Endothelial cell of umbilical vein (primary cell): ENCODE data around the gene GYPA. TPM values are rescaled to one million over a fixed set of nuclear protein-coding genes. Genes with fewer than 3 reads are reported as not detected.
A peak's percentile ranks its signal among the peaks of the same experiment; 100 is the strongest.

Experiments used
- BruUV-seq: library from RNA; stranded (reverse); fragments of 400-500 nt; replicated peaks from 2 replicates; lab custom pipeline; 2021; lab: Mats Ljungman, UMichigan
- CTCF ChIA-PET: fragments of 300-600, 350-600 bp; sonication (Branson Sonifier 250); formaldehyde crosslinking; loops from one replicate; lab custom pipeline; 2021; ENCODE audit warnings: antibody characterized with exemption, inconsistent platforms; lab: Charles Lee
- POLR2A ChIA-PET: fragments of 300-600, 350-600 bp; sonication (Branson Sonifier 250); formaldehyde crosslinking; loops from one replicate; lab custom pipeline; 2021; ENCODE audit warnings: antibody characterized with exemption, inconsistent platforms; lab: Charles Lee
- DNase-seq: peaks from one replicate; pipeline ENCODE4 v3.0.0-alpha.2; 2011; ENCODE audit warnings: low read depth, low spot score
- FAIRE-seq: peaks from 2 replicates; lab custom pipeline; 2011; peaks lifted over from hg19 to GRCh38; lab: Jason Lieb, UNC
- H2AFZ ChIP-seq: 2 replicates; pipeline ENCODE4 v1.6.0; 2012; ENCODE audit warnings: low read depth, low read length, control low read depth, inconsistent platforms
- H3K27ac ChIP-seq: 2 replicates; pipeline ENCODE4 v1.5.1; 2011; ENCODE audit warnings: low read depth, mild to moderate bottlenecking, control low read depth, low read length, moderate library complexity; ENCODE audit not compliant: insufficient read depth
- H3K27me3 ChIP-seq, 2 experiments: 2 replicates each; pipeline versions ENCODE4 v1.6.0 to v1.6.1; 2011; ENCODE audit warnings: low read length in 2 of 2, mixed read lengths in 1 of 2; ENCODE audit not compliant: control insufficient read depth in 2 of 2, insufficient read depth in 2 of 2
- H3K36me3 ChIP-seq, 2 experiments: 2 replicates in 1 of 2; 3 replicates in 1 of 2; pipeline ENCODE4 v1.5.1; 2011; ENCODE audit warnings: low read length in 2 of 2, mild to moderate bottlenecking in 1 of 2, moderate library complexity in 1 of 2; ENCODE audit not compliant: control insufficient read depth in 2 of 2, insufficient read depth in 2 of 2; ENCODE audit errors: extremely low read depth in 1 of 2
- H3K4me1 ChIP-seq: 3 replicates; pipeline ENCODE4 v1.5.1; 2011; ENCODE audit warnings: mild to moderate bottlenecking, low read length; ENCODE audit not compliant: control insufficient read depth, insufficient read depth; ENCODE audit errors: extremely low read depth
- H3K4me2 ChIP-seq: 2 replicates; pipeline ENCODE4 v1.6.1; 2011; ENCODE audit warnings: low read length, control low read depth, mixed read lengths; ENCODE audit not compliant: insufficient read depth
- H3K4me3 ChIP-seq, 3 experiments: fragments of 200-600 bp in 1 of 3; sonication (generic), shearing (Covaris generic) in 1 of 3; replicated peaks in 1 of 3; 2 replicates each; pipeline ENCODE4 v1.5.1; 2011 to 2016; ENCODE audit warnings: control low read depth in 3 of 3, low read length in 3 of 3, mild to moderate bottlenecking in 2 of 3, inconsistent platforms in 1 of 3, low read depth in 1 of 3, moderate library complexity in 1 of 3; ENCODE audit not compliant: insufficient read depth in 1 of 3
- H3K79me2 ChIP-seq: 2 replicates; pipeline ENCODE4 v1.6.0; 2012; ENCODE audit warnings: low read length, inconsistent platforms; ENCODE audit not compliant: control insufficient read depth, insufficient read depth
- H3K9ac ChIP-seq: replicated peaks from 2 replicates; pipeline ENCODE3; 2011; ENCODE audit warnings: low read length, control low read depth; ENCODE audit not compliant: insufficient read depth; ENCODE audit errors: extremely low read depth
- H3K9me1 ChIP-seq: replicated peaks from 3 replicates; pipeline ENCODE4 v1.6.0; 2011; ENCODE audit warnings: mild to moderate bottlenecking, low read length; ENCODE audit not compliant: control insufficient read depth, insufficient read depth; ENCODE audit errors: extremely low read depth
- H3K9me3 ChIP-seq: replicated peaks from 2 replicates; pipeline ENCODE4 v1.5.1; 2012; ENCODE audit warnings: low read length, inconsistent platforms; ENCODE audit not compliant: control insufficient read depth, insufficient read depth
- H4K20me1 ChIP-seq: replicated peaks from 2 replicates; pipeline ENCODE3; 2011; ENCODE audit warnings: mild to moderate bottlenecking, low read length; ENCODE audit not compliant: control insufficient read depth, insufficient read depth; ENCODE audit errors: extremely low read depth
- CTCF ChIP-seq, 2 donors: IDR thresholded peaks; 1 replicate in 1 of 2; 2 replicates in 1 of 2; pipeline ENCODE4 v1.5.1; 2011; ENCODE audit warnings: low read length in 2 of 2, mild to moderate bottlenecking in 2 of 2, moderate library complexity in 2 of 2, control low read depth in 1 of 2, inconsistent platforms in 1 of 2, low read depth in 1 of 2; ENCODE audit not compliant: insufficient read depth in 1 of 2; ENCODE audit errors: extremely low read depth in 1 of 2
- EZH2 ChIP-seq: IDR thresholded peaks from 2 replicates; pipeline ENCODE4 v1.6.1; 2012; ENCODE audit warnings: borderline replicate concordance, low read depth, mild to moderate bottlenecking, moderate library complexity, low read length, inconsistent platforms; ENCODE audit not compliant: severe bottlenecking
- FOS ChIP-seq: IDR thresholded peaks from 2 replicates; pipeline ENCODE4 v1.6.1; 2011; ENCODE audit warnings: mild to moderate bottlenecking, low read length, moderate library complexity, borderline replicate concordance; ENCODE audit not compliant: insufficient read depth
- GATA2 ChIP-seq: IDR thresholded peaks from 2 replicates; pipeline ENCODE4 v1.7.0; 2011; ENCODE audit warnings: low read depth, mild to moderate bottlenecking, moderate library complexity, mixed read lengths, low read length; ENCODE audit not compliant: insufficient read length, insufficient read depth
- JUN ChIP-seq: IDR thresholded peaks from 2 replicates; pipeline ENCODE4 v1.6.1; 2011; ENCODE audit warnings: borderline replicate concordance, low read depth; ENCODE audit not compliant: insufficient read length, insufficient read depth
- MAX ChIP-seq: IDR thresholded peaks from 2 replicates; pipeline ENCODE4 v1.6.1; 2011; ENCODE audit not compliant: insufficient read depth, insufficient read length
- MYC ChIP-seq: IDR thresholded peaks from one replicate; pipeline ENCODE4 v1.6.1; 2011; ENCODE audit warnings: mild to moderate bottlenecking, low read depth, low read length
- POLR2A ChIP-seq: IDR thresholded peaks from 2 replicates; pipeline ENCODE4 v1.6.1; 2012; ENCODE audit warnings: low read depth, mild to moderate bottlenecking, control low read depth, low read length
- POLR2AphosphoS5 ChIP-seq: IDR thresholded peaks from 2 replicates; pipeline ENCODE4 v1.6.1; 2012; ENCODE audit warnings: low read depth, mild to moderate bottlenecking, control low read depth, low read length, moderate library complexity; ENCODE audit not compliant: insufficient read depth
- dilution Hi-C: fragments of 300-500 bp; cut with MboI; formaldehyde crosslinking; loops from one replicate; pipeline ENCODE4 v1.15.0; 2019; ENCODE audit warnings: low sequenced_read_pairs; ENCODE audit not compliant: extremely low pct_ligation_motif_present
- intact Hi-C: fragments of 100-400 bp; cut with micrococcal nuclease; formaldehyde crosslinking; loops from one replicate; pipeline ENCODE4 v1.10.0; 2022
- polyA plus RNA-seq, 4 experiments: library from polyadenylated mRNA; depleted of rRNA in 3 of 4; stranded (reverse) in 3 of 4; unstranded in 1 of 4; fragments of >200 nt; gene quantifications; 2 replicates each; pipeline versions ENCODE4 v1.2.1 to v1.2.3, GENCODE V29; 2011 to 2012; ENCODE audit warnings: missing spikeins in 1 of 4
- total RNA-seq: library from RNA; stranded (reverse); gene quantifications from 2 replicates; pipeline ENCODE4 v1.2.3, GENCODE V29; 2021

The GYPA gene
- total and polyA plus RNA-seq, 2 donors (not counting 3 experiments of a cell fraction or from before 2014, with no cell fraction given), result not detected

GRCh38 chr4:144174401-144175067 lies 34.0 kb upstream of the GYPA start:
- dilution Hi-C loops, result no loop called here
- no TSS peak for BruUV-seq
- POLR2A ChIA-PET, result no interaction called here

More at GRCh38 chr4:144174401-144175067, 34.0 kb upstream of the GYPA start:
- Histone ChIP-seq H3K27ac (no peak overlapping the region), H3K36me3 (no peaks in the 10 kb centered on the region), H3K9me3 (no peaks in the 10 kb centered on the region), H4K20me1 (no peaks in the 10 kb centered on the region), H3K79me2 (no peaks in the 10 kb centered on the region), H2AFZ (peak overlapping the region; percentile 65), H3K9me1 (no peaks in the 10 kb centered on the region), H3K4me1 (peaks cover 15% of the 10 kb centered on the region), H3K27me3 (no peaks in the 10 kb centered on the region), H3K4me3 (no peak overlapping the region), H3K4me2 (no peak overlapping the region), H3K9ac (no peak overlapping the region)
- intact Hi-C loops, result loop anchor here (1.0 to 5.0 kb wide), 7 partner anchors 401 to 1443 kb away; partner anchors contain the start of genes HHIP and MMAA
- TF ChIP-seq EZH2, result no peak
- no peak for TF ChIP-seq MAX
- no peak for TF ChIP-seq FOS
- no peak for TF ChIP-seq JUN
- no peak for TF ChIP-seq GATA2
- TF ChIP-seq POLR2AphosphoS5, result no peak
- TF ChIP-seq POLR2A, result no peak
- TF ChIP-seq CTCF (IDR thresholded peaks at IDR 0.05; ENCODE audit: extremely low read depth in 1 of 2, insufficient read depth in 1 of 2, low read depth in 1 of 2, low read length in 2 of 2), result peak; percentile 8 to 12
- TF ChIP-seq MYC, result no peak
- DNase-seq (peak; percentile 77), FAIRE-seq (peak; percentile 87)
- CTCF ChIA-PET, result interaction anchor here (0.8 to 2.9 kb wide), 7 partner anchors 474 to 887 kb away, joined by 3 to 23 read pairs (median 4); no protein-coding TSS in a partner anchor
